HG02798 (cell line): Measurements from ENCODE around the gene CMYA5.
"Not testable (repeated sequence)": the region's sequence is repeated elsewhere in the genome, so short reads cannot be mapped to it uniquely, and the experiment has no call there.

ENCODE experiments used
- ATAC-seq: cut with Tn5 transposase; IDR thresholded peaks from one replicate; pipeline ENCODE4 v1.9.1; 2021; ENCODE audit warnings: mild to moderate bottlenecking; ENCODE audit not compliant: unreplicated experiment, poor library complexity

CMYA5 gene

GRCh38 chr5:79745255-79745654 lies 55.6 kb downstream of the CMYA5 start:
- no peak for ATAC-seq

GRCh38 chr5:79746642-79747569 lies 57.3 kb downstream of the CMYA5 start:
- no peak for ATAC-seq

- no peak for ATAC-seq
Observed at GRCh38 chr5:79750611-79751510, 61.2 kb downstream of the CMYA5 start.

GRCh38 chr5:79753092-79753491 lies 63.5 kb downstream of the CMYA5 start:
- ATAC-seq: no peak

GRCh38 chr5:79753877-79754645 lies 64.4 kb downstream of the CMYA5 start:
- no peak for ATAC-seq

GRCh38 chr5:79754865-79755555 lies 65.4 kb downstream of the CMYA5 start:
- ATAC-seq: no peak

GRCh38 chr5:79756076-79756475 lies 66.4 kb downstream of the CMYA5 start:
- ATAC-seq: no peak

- no peak for ATAC-seq
Observed at GRCh38 chr5:79759436-79759835, 69.8 kb downstream of the CMYA5 start.

- no peak for ATAC-seq
Observed at GRCh38 chr5:79759848-79760247, 70.2 kb downstream of the CMYA5 start.

- ATAC-seq: no peak
Observed at GRCh38 chr5:79762929-79763328, 73.3 kb downstream of the CMYA5 start.

- ATAC-seq: not testable (repeated sequence)
Observed at GRCh38 chr5:79764147-79764546, 74.5 kb downstream of the CMYA5 start.

- ATAC-seq: no peak
Observed at GRCh38 chr5:79771387-79771786, 81.8 kb downstream of the CMYA5 start.

- ATAC-seq: no peak
Observed at GRCh38 chr5:79772651-79773050, 83.0 kb downstream of the CMYA5 start.

- no peak for ATAC-seq
Observed at GRCh38 chr5:79773612-79774011, 84.0 kb downstream of the CMYA5 start.

- no peak for ATAC-seq
Observed at GRCh38 chr5:79774171-79774854, 84.7 kb downstream of the CMYA5 start.

GRCh38 chr5:79774855-79775237 lies 85.2 kb downstream of the CMYA5 start:
- ATAC-seq: no peak

GRCh38 chr5:79784741-79785140 lies 95.1 kb downstream of the CMYA5 start:
- ATAC-seq: not testable (repeated sequence)

- ATAC-seq: no peak
Observed at GRCh38 chr5:79785983-79786382, 96.3 kb downstream of the CMYA5 start.

GRCh38 chr5:79787448-79787847 lies 97.8 kb downstream of the CMYA5 start:
- ATAC-seq: no peak
